ENCODE results near the gene ARID3C.

- TF ChIP-seq EP300 (IDR thresholded peaks at IDR 0.05) (no peak), CTCF (IDR thresholded peaks at IDR 0.05) (no peak), POLR2AphosphoS5 (IDR thresholded peaks at IDR 0.05) (no peak), POLR2A (IDR thresholded peaks at IDR 0.05) (no peak)
Observed at GRCh38 chr9:34611251-34611810, 17.5 kb downstream of the ARID3C start.

Measured in gastroesophageal sphincter (tissue), 3 donors.